SK-N-SH treated with all-trans-retinoic acid at 6 μM for 48 hours (cell line): ENCODE measurements around the gene ACTR8.

Experiments used
- ATAC-seq: fragments of 200-7000 bp; cut with Tn5 transposase; 3 replicates; pipeline ENCODE4 v1.9.1; 2020; ENCODE audit warnings: mild to moderate bottlenecking, moderate library complexity
- ARNTL ChIP-seq: fragments of 450-650 bp; formaldehyde crosslinking; IDR thresholded peaks from 2 replicates; pipeline ENCODE4 v1.5.0; 2020; ENCODE audit warnings: low read depth, mild to moderate bottlenecking, moderate library complexity, borderline replicate concordance
- CSDC2 ChIP-seq: fragments of 250-450 bp; sonication (Bioruptor Pico); IDR thresholded peaks from 2 replicates; pipeline ENCODE4 v1.5.0; 2020; ENCODE audit warnings: mild to moderate bottlenecking, moderate library complexity
- ESRRG ChIP-seq: fragments of 250-450 bp; sonication (Bioruptor Pico); IDR thresholded peaks from 2 replicates; pipeline ENCODE4 v1.6.1; 2021; ENCODE audit warnings: mild to moderate bottlenecking
- GLIS3 ChIP-seq: fragments of 250-450 bp; sonication (Bioruptor Pico); IDR thresholded peaks from 2 replicates; pipeline ENCODE4 v1.5.0; 2020; ENCODE audit warnings: mild to moderate bottlenecking, moderate library complexity
- ISL1 ChIP-seq: fragments of 250-450 bp; sonication (Bioruptor Pico); IDR thresholded peaks from 2 replicates; pipeline ENCODE4 v2.1.2; 2022; ENCODE audit warnings: mild to moderate bottlenecking, moderate library complexity
- OSR1 ChIP-seq: fragments of 250-450 bp; sonication (Bioruptor Pico); IDR thresholded peaks from 2 replicates; pipeline ENCODE4 v1.8.0; 2022; ENCODE audit warnings: moderate library complexity, mild to moderate bottlenecking, inconsistent platforms
- PPARA ChIP-seq: fragments of 250-450 bp; sonication (Bioruptor Pico); IDR thresholded peaks from 2 replicates; pipeline ENCODE4 v1.5.0; 2020; ENCODE audit warnings: mild to moderate bottlenecking, borderline replicate concordance
- RARB ChIP-seq: fragments of 250-450 bp; sonication (Bioruptor Pico); IDR thresholded peaks from 2 replicates; pipeline ENCODE4 v1.8.0; 2021; ENCODE audit warnings: mild to moderate bottlenecking, moderate library complexity
- SNAI2 ChIP-seq: fragments of 250-450 bp; sonication (Bioruptor Pico); IDR thresholded peaks from 2 replicates; pipeline ENCODE4 v1.5.0; 2020; ENCODE audit warnings: mild to moderate bottlenecking, moderate library complexity
- TCF4 ChIP-seq: fragments of 250-450 bp; sonication (Bioruptor Pico); IDR thresholded peaks from 2 replicates; pipeline ENCODE4 v1.8.0; 2021; ENCODE audit warnings: mild to moderate bottlenecking, moderate library complexity, borderline replicate concordance
- TOX ChIP-seq: fragments of 250-450 bp; sonication (Bioruptor Pico); IDR thresholded peaks from 2 replicates; pipeline ENCODE4 v1.8.0; 2021; ENCODE audit warnings: mild to moderate bottlenecking, moderate library complexity, borderline replicate concordance
- ZC3H10 ChIP-seq: fragments of 250-450 bp; sonication (Bioruptor Pico); IDR thresholded peaks from 2 replicates; pipeline ENCODE4 v1.5.1; 2021; ENCODE audit warnings: mild to moderate bottlenecking, moderate library complexity
- ZFP3 ChIP-seq: fragments of 250-450 bp; sonication (Bioruptor Pico); IDR thresholded peaks from 2 replicates; pipeline ENCODE4 v1.5.0; 2020; ENCODE audit warnings: mild to moderate bottlenecking, moderate library complexity
- ZNF565 ChIP-seq: fragments of 450-650 bp; formaldehyde crosslinking; conservative IDR thresholded peaks from 2 replicates; pipeline ENCODE4 v1.5.0; 2020; ENCODE audit warnings: low read depth, mild to moderate bottlenecking, moderate library complexity
- ZNF70 ChIP-seq: fragments of 450-650 bp; formaldehyde crosslinking; IDR thresholded peaks from 2 replicates; pipeline ENCODE4 v1.5.0; 2020; ENCODE audit warnings: mild to moderate bottlenecking, moderate library complexity
- ZNF8 ChIP-seq: fragments of 450-650 bp; formaldehyde crosslinking; IDR thresholded peaks from 2 replicates; pipeline ENCODE4 v1.5.0; 2020; ENCODE audit warnings: mild to moderate bottlenecking, moderate library complexity
- TF ChIP-seq, protein P1 (sequence below): fragments of 250-450 bp; sonication (Bioruptor Pico); IDR thresholded peaks from 2 replicates; pipeline ENCODE4 v1.8.0; 2020; ENCODE audit warnings: mild to moderate bottlenecking, moderate library complexity, borderline replicate concordance
- TF ChIP-seq, protein P2 (sequence below): fragments of 250-450 bp; sonication (Bioruptor Pico); IDR thresholded peaks from 2 replicates; pipeline ENCODE4 v1.5.0; 2020; ENCODE audit warnings: mild to moderate bottlenecking, moderate library complexity
- TF ChIP-seq, protein P3 (sequence below): fragments of 250-450 bp; sonication (Bioruptor Pico); IDR thresholded peaks from 2 replicates; pipeline ENCODE4 v1.5.1; 2020; ENCODE audit warnings: low read depth, mild to moderate bottlenecking, moderate library complexity
- TF ChIP-seq, protein P4 (sequence below): fragments of 250-450 bp; sonication (Bioruptor Pico); IDR thresholded peaks from 2 replicates; pipeline ENCODE4 v1.8.0; 2021; ENCODE audit warnings: low read depth, mild to moderate bottlenecking, moderate library complexity, borderline replicate concordance
- TF ChIP-seq, protein P5 (sequence below): fragments of 250-450 bp; sonication (Bioruptor Pico); IDR thresholded peaks from 2 replicates; pipeline ENCODE4 v1.5.1; 2021; ENCODE audit warnings: mild to moderate bottlenecking, moderate library complexity

ACTR8 gene

DNA sequence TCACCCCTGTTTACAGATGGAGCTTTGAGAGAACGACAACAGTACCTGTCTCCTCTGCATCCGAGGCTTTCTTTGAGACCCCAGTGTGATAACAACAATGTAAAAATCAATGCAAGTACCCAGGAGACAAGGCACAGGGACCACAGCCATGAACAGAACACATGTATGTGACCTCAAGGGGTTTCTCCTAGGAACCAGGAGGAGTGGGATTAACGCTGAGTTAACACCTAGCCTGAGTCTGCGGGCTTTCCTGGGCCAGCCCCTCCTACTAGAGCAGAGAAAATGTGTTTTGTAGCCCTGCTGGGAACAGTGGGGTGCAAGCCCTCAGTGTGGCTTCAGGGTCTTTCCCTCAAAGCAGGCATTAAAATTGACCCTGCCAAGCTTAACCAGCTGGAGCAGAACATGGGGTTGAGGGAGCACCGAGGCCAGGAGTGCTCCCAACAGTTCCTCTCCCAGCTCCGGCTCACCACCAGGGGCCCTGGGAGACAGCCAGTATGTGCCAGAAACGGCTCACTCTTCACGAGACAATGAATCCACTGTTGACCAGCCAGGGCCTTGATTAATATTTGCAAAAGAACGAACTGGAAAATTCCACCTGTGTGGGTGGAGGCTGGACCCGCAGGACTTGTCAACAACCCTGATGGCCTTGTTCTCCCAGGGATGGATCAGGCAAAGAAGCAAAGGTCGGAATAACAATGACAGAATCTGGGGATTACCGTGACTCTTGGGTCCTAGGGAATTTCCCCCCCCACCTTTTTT, 39.3 kb downstream of the ACTR8 start:
- ATAC-seq = no peak
- no peak for TF ChIP-seq ZC3H10
- no peak for TF ChIP-seq ZFP3 (CRISPR knock-in tag)
- no peak for TF ChIP-seq ARNTL (CRISPR knock-in tag)
- TF ChIP-seq, protein P1, sequence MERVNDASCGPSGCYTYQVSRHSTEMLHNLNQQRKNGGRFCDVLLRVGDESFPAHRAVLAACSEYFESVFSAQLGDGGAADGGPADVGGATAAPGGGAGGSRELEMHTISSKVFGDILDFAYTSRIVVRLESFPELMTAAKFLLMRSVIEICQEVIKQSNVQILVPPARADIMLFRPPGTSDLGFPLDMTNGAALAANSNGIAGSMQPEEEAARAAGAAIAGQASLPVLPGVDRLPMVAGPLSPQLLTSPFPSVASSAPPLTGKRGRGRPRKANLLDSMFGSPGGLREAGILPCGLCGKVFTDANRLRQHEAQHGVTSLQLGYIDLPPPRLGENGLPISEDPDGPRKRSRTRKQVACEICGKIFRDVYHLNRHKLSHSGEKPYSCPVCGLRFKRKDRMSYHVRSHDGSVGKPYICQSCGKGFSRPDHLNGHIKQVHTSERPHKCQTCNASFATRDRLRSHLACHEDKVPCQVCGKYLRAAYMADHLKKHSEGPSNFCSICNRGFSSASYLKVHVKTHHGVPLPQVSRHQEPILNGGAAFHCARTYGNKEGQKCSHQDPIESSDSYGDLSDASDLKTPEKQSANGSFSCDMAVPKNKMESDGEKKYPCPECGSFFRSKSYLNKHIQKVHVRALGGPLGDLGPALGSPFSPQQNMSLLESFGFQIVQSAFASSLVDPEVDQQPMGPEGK = no peak
- no peak for TF ChIP-seq ZNF565 (CRISPR knock-in tag)
- TF ChIP-seq TOX = no peak
- no peak for TF ChIP-seq RARB (CRISPR knock-in tag)
- no peak for TF ChIP-seq PPARA (CRISPR knock-in tag)
- TF ChIP-seq SNAI2 (CRISPR knock-in tag) = no peak
- TF ChIP-seq ZNF8 (CRISPR knock-in tag) = no peak
- TF ChIP-seq ZNF70 (CRISPR knock-in tag) = no peak
- TF ChIP-seq OSR1 (CRISPR knock-in tag) = no peak
- TF ChIP-seq, protein P2, sequence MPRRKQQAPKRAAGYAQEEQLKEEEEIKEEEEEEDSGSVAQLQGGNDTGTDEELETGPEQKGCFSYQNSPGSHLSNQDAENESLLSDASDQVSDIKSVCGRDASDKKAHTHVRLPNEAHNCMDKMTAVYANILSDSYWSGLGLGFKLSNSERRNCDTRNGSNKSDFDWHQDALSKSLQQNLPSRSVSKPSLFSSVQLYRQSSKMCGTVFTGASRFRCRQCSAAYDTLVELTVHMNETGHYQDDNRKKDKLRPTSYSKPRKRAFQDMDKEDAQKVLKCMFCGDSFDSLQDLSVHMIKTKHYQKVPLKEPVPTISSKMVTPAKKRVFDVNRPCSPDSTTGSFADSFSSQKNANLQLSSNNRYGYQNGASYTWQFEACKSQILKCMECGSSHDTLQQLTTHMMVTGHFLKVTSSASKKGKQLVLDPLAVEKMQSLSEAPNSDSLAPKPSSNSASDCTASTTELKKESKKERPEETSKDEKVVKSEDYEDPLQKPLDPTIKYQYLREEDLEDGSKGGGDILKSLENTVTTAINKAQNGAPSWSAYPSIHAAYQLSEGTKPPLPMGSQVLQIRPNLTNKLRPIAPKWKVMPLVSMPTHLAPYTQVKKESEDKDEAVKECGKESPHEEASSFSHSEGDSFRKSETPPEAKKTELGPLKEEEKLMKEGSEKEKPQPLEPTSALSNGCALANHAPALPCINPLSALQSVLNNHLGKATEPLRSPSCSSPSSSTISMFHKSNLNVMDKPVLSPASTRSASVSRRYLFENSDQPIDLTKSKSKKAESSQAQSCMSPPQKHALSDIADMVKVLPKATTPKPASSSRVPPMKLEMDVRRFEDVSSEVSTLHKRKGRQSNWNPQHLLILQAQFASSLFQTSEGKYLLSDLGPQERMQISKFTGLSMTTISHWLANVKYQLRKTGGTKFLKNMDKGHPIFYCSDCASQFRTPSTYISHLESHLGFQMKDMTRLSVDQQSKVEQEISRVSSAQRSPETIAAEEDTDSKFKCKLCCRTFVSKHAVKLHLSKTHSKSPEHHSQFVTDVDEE (CRISPR knock-in tag) = no peak
- TF ChIP-seq ISL1 (CRISPR knock-in tag) = no peak
- TF ChIP-seq TCF4 (CRISPR knock-in tag) = no peak
- TF ChIP-seq, protein P3, sequence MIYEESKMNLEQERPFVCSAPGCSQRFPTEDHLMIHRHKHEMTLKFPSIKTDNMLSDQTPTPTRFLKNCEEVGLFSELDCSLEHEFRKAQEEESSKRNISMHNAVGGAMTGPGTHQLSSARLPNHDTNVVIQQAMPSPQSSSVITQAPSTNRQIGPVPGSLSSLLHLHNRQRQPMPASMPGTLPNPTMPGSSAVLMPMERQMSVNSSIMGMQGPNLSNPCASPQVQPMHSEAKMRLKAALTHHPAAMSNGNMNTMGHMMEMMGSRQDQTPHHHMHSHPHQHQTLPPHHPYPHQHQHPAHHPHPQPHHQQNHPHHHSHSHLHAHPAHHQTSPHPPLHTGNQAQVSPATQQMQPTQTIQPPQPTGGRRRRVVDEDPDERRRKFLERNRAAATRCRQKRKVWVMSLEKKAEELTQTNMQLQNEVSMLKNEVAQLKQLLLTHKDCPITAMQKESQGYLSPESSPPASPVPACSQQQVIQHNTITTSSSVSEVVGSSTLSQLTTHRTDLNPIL (CRISPR knock-in tag) = no peak
- no peak for TF ChIP-seq ESRRG (CRISPR knock-in tag)
- no peak for TF ChIP-seq CSDC2 (CRISPR knock-in tag)

DNA sequence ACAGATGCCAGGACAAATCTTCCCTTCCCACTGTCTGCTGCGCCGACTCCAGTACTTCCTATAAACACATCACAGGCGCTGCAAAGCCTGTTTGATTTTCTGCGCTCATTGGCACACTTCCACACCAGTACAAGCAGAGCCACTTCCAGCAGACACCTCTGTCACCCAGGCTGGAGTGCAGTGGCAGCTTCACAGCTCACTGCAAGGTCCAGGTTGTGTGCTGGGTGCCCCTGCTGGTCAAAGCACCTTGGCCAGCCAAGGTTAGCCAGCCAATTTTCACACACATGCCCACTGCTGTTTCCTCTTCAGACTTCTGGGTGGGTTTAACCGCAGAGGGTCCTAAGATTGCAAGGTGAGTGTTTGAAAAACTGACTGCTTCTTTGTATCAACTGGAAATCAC, 40.7 kb downstream of the ACTR8 start:
- no peak for ATAC-seq
- TF ChIP-seq TCF4 (CRISPR knock-in tag) = no peak
- TF ChIP-seq, protein P4, sequence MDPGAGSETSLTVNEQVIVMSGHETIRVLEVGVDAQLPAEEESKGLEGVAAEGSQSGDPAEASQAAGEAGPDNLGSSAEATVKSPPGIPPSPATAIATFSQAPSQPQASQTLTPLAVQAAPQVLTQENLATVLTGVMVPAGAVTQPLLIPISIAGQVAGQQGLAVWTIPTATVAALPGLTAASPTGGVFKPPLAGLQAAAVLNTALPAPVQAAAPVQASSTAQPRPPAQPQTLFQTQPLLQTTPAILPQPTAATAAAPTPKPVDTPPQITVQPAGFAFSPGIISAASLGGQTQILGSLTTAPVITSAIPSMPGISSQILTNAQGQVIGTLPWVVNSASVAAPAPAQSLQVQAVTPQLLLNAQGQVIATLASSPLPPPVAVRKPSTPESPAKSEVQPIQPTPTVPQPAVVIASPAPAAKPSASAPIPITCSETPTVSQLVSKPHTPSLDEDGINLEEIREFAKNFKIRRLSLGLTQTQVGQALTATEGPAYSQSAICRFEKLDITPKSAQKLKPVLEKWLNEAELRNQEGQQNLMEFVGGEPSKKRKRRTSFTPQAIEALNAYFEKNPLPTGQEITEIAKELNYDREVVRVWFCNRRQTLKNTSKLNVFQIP = no peak
- no peak for TF ChIP-seq ZFP3 (CRISPR knock-in tag)
- TF ChIP-seq GLIS3 = no peak
- TF ChIP-seq, protein P5, sequence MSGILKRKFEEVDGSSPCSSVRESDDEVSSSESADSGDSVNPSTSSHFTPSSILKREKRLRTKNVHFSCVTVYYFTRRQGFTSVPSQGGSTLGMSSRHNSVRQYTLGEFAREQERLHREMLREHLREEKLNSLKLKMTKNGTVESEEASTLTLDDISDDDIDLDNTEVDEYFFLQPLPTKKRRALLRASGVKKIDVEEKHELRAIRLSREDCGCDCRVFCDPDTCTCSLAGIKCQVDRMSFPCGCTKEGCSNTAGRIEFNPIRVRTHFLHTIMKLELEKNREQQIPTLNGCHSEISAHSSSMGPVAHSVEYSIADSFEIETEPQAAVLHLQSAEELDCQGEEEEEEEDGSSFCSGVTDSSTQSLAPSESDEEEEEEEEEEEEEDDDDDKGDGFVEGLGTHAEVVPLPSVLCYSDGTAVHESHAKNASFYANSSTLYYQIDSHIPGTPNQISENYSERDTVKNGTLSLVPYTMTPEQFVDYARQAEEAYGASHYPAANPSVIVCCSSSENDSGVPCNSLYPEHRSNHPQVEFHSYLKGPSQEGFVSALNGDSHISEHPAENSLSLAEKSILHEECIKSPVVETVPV (CRISPR knock-in tag) = no peak
- TF ChIP-seq ARNTL (CRISPR knock-in tag) = no peak
- TF ChIP-seq, protein P3 (CRISPR knock-in tag) = no peak
- TF ChIP-seq ZC3H10 = no peak
- no peak for TF ChIP-seq CSDC2 (CRISPR knock-in tag)
- no peak for TF ChIP-seq TOX
- TF ChIP-seq SNAI2 (CRISPR knock-in tag) = no peak
- TF ChIP-seq, protein P1 = no peak
- no peak for TF ChIP-seq ESRRG (CRISPR knock-in tag)
